A673 (cell line): ENCODE data around the gene RASL12.

Experiments
- CTCF ChIP-seq: fragments of 300-800, 200-600 bp; sonication (generic); conservative IDR thresholded peaks from 2 replicates; pipeline ENCODE4 v1.5.1; 2017; ENCODE audit warnings: low read depth, mild to moderate bottlenecking, antibody characterized with exemption, low read length, moderate library complexity, mixed read lengths
- EZH2 ChIP-seq: fragments of 200-600 bp; sonication (generic); IDR thresholded peaks from 2 replicates; pipeline ENCODE4 v1.6.1; 2017; ENCODE audit warnings: borderline replicate concordance, low read depth, mild to moderate bottlenecking, mixed read lengths, antibody characterized with exemption, low read length; ENCODE audit not compliant: poor library complexity, severe bottlenecking

- TF ChIP-seq CTCF (no peak), EZH2 (no peak)
Measured at GRCh38 chr15:65083262-65083701, 15.5 kb upstream of the RASL12 start.
